DMS53 treated with DMSO at 0.1 percent for 48 hours (cell line): ENCODE results near the gene ZNF487.
"Not testable (repeated sequence)": the region's sequence is repeated elsewhere in the genome, so short reads cannot be mapped to it uniquely, and the experiment has no call there.

Experiments
- DNase-seq: peaks from one replicate; lab custom pipeline; 2025; ENCODE audit not compliant: unreplicated experiment; lab: John Stamatoyannopoulos, UW

Gene ZNF487

GRCh38 chr10:43436291-43437140, at the start of gene ZNF487:
ZNF487 (plus strand) TSS chr10:43437111; CDS start chr10:43475814, 38,703 bp downstream.
- DNase-seq, result peak; percentile 71

- no peak for DNase-seq
These were observed 49.3 kb upstream of the ZNF487 start for GRCh38 chr10:43387678-43388032.

- DNase-seq, result no peak
These were observed 47.0 kb upstream of the ZNF487 start for GRCh38 chr10:43389867-43390266.

- DNase-seq, result no peak
These were observed 46.6 kb upstream of the ZNF487 start for GRCh38 chr10:43390333-43390732.

DNA sequence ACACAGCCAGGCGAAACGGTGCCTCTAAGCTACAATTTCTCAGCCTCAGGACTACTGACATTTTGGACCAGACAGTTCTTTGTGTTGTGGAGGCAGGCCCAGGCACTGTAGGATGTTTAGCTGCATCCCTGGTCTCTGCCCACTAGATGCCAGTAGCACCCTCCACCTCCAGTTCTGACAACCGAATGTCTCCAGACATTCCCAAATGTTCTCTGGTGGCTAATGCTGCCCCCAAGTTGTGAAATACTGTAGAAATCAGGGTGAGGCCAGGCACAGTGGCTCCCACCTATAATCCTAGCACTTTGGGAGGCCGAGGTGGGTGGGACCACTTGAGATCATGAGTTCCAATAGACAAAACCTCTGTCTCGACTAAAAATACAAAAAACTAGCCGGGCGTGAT, 46.2 kb upstream of the ZNF487 start:
- no peak for DNase-seq

- no peak for DNase-seq
These were observed 45.4 kb upstream of the ZNF487 start for GRCh38 chr10:43391496-43391895.

GRCh38 chr10:43392748-43393147, 44.2 kb upstream of the ZNF487 start:
- DNase-seq, result no peak

DNA sequence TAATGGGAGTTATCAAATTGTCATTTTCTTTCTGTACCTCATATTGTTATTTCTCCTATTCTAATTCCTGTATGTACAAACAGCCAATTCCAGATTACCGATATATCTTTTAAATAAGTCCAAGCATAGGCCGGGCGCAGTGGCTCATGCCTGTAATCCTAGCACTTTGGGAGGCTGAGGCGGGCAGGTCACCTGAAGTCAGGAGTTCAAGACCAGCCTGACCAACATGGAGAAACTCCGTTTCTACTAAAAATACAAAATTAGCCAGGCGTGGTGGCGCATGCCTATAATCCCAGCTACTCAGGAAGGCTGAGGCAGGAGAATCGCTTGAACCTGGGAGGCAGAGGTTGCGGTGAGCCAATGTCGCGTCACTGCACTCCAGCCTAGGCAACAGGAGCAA, 43.7 kb upstream of the ZNF487 start:
- not testable (repeated sequence) for DNase-seq

DNA sequence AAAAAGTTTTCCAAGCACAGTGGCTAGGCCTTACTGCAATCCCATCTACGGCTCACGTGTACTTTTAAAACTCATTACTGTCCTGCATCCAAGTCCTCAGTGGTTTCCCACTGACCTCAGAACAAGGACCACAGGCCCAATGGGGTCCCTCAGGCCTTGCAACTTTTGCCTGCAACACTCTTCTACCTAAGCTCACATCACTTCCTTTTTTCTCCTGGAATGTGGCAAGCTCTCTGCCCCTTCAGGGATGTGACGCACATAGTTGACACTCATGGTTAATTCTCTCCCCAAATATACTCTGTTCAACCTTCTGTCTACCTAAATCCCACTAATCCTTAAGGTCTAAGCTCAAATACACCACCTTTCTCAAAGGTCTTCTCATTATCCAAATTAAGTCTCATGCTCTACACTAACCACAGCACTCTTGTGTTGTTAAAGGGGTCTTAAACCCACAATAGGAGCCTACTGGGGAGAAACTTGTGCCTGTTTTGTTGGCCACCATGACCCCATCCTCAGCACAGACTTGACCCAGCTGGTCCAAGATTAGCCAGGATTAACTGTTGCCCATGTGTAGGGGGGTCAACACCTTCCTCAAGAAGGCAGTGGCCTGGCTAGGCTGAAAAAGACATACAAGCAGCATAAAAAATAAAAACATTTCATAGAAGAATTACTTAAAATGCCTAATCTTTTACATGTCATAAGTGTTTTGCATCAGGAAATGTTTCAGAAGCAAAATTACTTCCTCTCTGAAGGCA, 43.1 kb upstream of the ZNF487 start:
- DNase-seq, result no peak

DNA sequence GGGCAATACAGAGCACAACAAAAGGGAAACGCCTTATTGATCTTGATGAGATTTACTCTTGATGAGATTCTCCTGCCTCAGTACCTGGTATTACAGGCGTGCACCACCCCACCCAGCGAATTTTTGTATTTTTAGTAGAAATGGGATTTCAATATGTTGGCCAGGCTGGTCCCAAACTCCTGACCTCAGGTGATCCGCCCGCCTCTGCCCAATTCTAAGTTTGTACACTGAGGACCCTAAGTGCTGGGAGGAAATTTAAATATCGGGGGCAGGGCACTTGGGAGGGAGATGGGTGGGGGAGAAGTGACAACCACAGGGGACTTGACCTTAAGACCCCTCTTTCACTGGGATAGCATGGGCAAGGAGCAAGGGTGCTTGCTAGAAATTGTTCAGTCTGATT, 42.0 kb upstream of the ZNF487 start:
- no peak for DNase-seq

DNA sequence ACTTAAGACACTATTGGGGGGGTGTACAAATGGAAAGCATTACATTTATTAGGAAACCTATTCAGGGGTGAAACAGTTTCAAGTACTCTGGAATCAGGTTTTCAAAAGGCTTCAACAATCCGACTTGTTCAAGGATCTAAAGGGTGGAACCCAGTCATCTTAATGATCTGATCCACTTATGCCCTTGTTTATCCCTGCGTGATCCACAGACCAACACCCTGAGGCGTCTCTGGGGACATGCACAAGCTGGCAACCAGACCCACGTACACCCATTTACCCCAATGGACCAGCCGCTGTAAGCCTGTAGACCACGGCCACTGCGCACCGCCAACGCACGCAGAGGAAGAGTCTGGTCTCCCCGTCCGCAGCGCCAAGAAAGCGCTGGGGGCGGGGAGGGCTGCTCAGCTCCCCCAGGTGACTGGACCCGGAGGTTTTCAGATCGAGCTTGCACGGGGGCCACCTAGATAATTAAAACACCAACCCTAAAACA, 41.3 kb upstream of the ZNF487 start:
- no peak for DNase-seq

DNA sequence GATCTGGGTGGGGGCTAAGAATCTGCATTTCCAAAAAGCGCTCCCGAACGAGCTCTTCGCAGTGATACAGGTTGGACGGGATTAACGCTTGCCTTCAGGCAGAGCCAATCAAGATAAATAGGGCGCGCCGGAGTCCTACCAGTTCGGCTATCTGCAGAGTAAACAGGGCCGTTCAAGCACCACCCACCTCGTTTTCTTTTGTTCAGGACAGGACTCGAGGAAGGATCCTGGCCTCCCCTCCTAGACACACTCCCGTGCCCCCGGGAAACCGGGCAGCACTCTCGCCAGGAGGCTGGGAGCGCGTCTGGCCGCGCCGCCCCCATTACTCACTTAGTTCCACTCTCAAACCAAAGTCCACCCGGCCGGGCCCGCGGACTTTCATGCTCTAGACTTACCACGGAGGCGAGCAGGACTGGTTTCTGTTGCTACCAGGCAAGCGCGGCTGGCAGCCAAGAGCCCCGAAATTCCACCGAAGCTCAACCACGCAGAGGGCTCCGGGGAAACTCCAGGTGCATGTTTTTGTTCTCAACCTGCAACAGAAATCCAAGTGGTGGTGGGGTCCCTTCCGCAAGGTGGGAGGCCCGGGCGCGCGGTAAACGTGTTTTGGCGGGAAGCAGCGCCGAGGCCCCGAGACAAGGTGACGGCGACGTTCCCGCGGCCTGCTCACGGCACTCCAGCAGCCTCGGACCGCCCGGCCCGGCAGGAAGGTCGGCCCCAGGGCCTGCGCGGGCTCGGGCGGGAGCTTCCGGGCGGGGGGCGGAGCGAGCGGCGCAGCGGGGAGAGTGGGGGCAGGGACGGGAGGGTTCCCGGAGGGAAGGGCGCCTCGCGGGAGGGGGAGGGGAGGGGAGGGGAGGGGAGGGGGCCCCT, 40.6 kb upstream of the ZNF487 start:
- DNase-seq, result peak; percentile 49

GRCh38 chr10:43396928-43397624, 39.8 kb upstream of the ZNF487 start:
- peak; percentile 91 for DNase-seq

DNA sequence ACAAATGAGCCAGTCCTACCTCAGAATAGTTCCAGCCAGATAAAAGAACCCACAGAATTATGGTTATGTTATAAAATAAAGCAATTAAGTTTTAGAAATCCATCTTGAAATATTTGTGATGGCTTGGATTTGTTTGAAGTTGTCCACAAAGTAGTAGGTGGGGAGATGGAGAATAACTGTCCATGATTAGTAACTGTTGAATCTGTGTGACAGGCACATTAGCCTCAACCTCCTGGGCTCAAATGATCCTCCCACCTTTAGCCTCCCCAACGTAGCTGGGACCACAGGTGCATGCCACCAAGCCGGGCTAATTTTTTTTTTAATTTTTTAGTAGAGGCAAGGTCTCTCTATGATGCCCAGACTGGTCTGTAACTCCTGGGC, 38.0 kb upstream of the ZNF487 start:
- no peak for DNase-seq

- DNase-seq, result no peak
These were observed 37.3 kb upstream of the ZNF487 start for GRCh38 chr10:43399320-43400310.

DNA sequence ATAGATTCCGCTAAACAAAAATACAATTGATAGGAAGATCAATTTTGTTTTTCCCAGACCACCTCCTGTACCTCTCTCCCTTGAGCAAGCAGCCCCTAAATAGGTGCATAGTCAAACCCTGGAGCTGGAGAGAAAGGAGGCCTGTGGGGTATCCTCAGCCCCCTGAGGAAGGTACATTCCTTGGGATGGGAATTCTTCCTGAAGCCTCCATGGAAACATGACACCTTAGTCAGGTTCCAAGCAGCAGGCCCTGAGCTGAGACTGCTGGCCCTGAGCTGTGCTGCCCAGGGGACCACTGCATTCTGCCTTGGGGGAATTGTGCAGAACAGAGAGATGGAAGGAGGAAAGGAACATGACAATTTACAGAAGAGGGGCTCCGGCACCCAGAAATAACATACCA, 35.3 kb upstream of the ZNF487 start:
- no peak for DNase-seq

DNA sequence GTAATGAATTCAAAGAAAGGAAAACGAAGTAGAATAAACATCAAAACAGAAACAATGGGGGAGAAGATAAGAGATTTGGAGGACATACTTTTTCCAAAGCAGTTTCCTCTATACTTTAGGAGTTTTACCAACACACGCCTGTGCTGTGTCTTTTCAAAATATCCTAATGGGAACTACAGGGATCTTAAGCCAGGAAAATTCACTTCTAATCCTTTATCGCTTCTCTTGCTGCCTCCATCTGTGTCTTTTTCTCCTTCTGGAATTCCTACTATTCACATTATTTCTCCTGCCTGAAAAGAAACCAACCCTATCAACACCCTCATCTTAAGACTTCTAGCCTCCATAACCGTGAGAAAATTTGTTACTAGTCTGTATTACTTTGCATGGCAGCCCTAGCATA, 34.7 kb upstream of the ZNF487 start:
- DNase-seq, result no peak

DNA sequence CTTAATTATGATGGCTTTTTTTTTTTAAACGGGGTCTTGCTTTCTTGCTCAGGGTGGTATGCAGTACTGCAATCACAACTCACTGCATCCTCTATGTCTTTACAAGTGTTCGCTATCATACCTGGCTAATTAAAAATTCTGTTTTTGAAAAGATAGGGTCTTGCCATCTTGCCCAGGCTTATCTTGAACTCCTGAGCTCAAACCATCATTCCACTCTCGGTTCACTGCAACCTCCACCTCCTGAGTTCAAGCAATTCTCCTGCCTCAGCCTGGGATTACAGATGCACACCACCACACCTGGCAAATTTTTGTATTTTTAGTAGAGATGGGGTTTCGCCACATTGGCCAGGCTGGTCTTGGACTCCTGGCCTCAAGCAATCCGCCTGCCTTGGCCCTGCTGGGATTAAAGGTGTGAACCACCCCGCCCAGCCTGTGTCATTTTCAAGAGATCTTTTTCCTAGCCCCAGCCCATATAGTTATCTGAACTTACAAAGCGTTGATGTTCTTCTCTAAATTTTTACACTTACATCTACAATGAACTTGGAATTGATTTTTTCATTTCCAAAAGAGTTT, 33.9 kb upstream of the ZNF487 start:
- no peak for DNase-seq
